OCI-LY7 (cell line): ENCODE results near the gene ISLR2. TPM values are rescaled to one million over a fixed set of nuclear protein-coding genes. Genes with fewer than 3 reads are reported as not detected.

ENCODE experiments used
- BruUV-seq: library from RNA; stranded (reverse); fragments of 400-500 nt; replicated peaks from 2 replicates; lab custom pipeline; 2021; lab: Mats Ljungman, UMichigan
- CTCF ChIA-PET: fragments of 300-600 bp; sonication (Branson Sonifier 250); formaldehyde crosslinking; loops from one replicate; lab custom pipeline; 2022; ENCODE audit warnings: antibody characterized with exemption; ENCODE audit not compliant: unreplicated experiment; lab: Charles Lee
- POLR2A ChIA-PET: fragments of 300-600 bp; sonication (Branson Sonifier 250); formaldehyde crosslinking; loops from one replicate; lab custom pipeline; 2022; ENCODE audit warnings: antibody characterized with exemption; lab: Charles Lee
- DNase-seq: peaks from one replicate; pipeline ENCODE4 v3.0.0-alpha.2; 2015; ENCODE audit warnings: low spot score
- H2AFZ ChIP-seq: fragments of 200-600 bp; sonication (generic), shearing (Covaris generic); 2 replicates; pipeline ENCODE4 v1.6.1; 2014; ENCODE audit warnings: mild to moderate bottlenecking, antibody characterized with exemption, low read length, moderate library complexity
- H3K27ac ChIP-seq: fragments of 200-600 bp; sonication (generic); 2 replicates; pipeline ENCODE4 v1.5.1; 2014; ENCODE audit warnings: mixed run types, low read depth, mild to moderate bottlenecking, moderate library complexity, low read length, inconsistent platforms; ENCODE audit not compliant: poor library complexity, severe bottlenecking
- H3K36me3 ChIP-seq: fragments of 200-600 bp; sonication (generic); 2 replicates; pipeline ENCODE4 v1.6.1; 2014; ENCODE audit warnings: mild to moderate bottlenecking, antibody characterized with exemption, low read length, moderate library complexity, mixed read lengths; ENCODE audit not compliant: insufficient read depth
- H3K4me1 ChIP-seq: fragments of 200-600 bp; sonication (generic); 2 replicates; pipeline ENCODE4 v1.5.1; 2014; ENCODE audit warnings: mild to moderate bottlenecking, low read length; ENCODE audit not compliant: insufficient read depth, poor library complexity, severe bottlenecking
- H3K4me2 ChIP-seq: fragments of 200-600 bp; sonication (generic); 2 replicates; pipeline ENCODE4 v1.6.1; 2014; ENCODE audit warnings: mild to moderate bottlenecking, low read length
- H3K4me3 ChIP-seq: fragments of 200-600 bp; sonication (generic); 2 replicates; pipeline ENCODE4 v1.5.1; 2014; ENCODE audit warnings: mild to moderate bottlenecking, low read depth, low read length; ENCODE audit not compliant: poor library complexity, severe bottlenecking
- H3K79me2 ChIP-seq: fragments of 200-600 bp; sonication (generic); 2 replicates; pipeline ENCODE4 v1.6.1; 2016; ENCODE audit warnings: low read depth, mild to moderate bottlenecking, low read length, moderate library complexity, mixed read lengths; ENCODE audit not compliant: insufficient read depth
- H3K9me2 ChIP-seq: fragments of 200-600 bp; sonication (generic); 2 replicates; pipeline ENCODE4 v1.6.1; 2016; ENCODE audit warnings: mild to moderate bottlenecking, low read length, mixed read lengths; ENCODE audit not compliant: insufficient read depth
- H3K9me3 ChIP-seq: fragments of 200-600 bp; sonication (generic); 2 replicates; pipeline ENCODE4 v1.6.1; 2014; ENCODE audit warnings: mild to moderate bottlenecking, mixed run types, low read length, mixed read lengths
- H4K20me1 ChIP-seq: fragments of 200-600 bp; sonication (generic); 2 replicates; pipeline ENCODE4 v1.6.1; 2014; ENCODE audit warnings: mild to moderate bottlenecking, antibody characterized with exemption, low read length, moderate library complexity, mixed read lengths; ENCODE audit not compliant: insufficient read depth
- EZH2phosphoT487 ChIP-seq: fragments of 200-600 bp; sonication (generic); IDR thresholded peaks from 2 replicates; pipeline ENCODE4 v1.6.1; 2018; ENCODE audit warnings: low read depth, borderline replicate concordance, mild to moderate bottlenecking, mixed run types, antibody characterized with exemption, low read length, moderate library complexity, mixed read lengths
- intact Hi-C: fragments of 100-400 bp; cut with micrococcal nuclease; formaldehyde crosslinking; loops from one replicate; pipeline ENCODE4 v1.10.0; 2022; ENCODE audit not compliant: unreplicated experiment
- total RNA-seq, 2 experiments: library from RNA; depleted of rRNA in 1 of 2; stranded (reverse); fragments of >200 nt in 1 of 2; shearing (Covaris generic) in 1 of 2; gene quantifications; 2 replicates each; pipeline ENCODE4 v1.2.3, GENCODE V29; 2014 to 2022
- TF ChIP-seq, protein P1 (sequence below): fragments of 200-600 bp; sonication (generic); conservative IDR thresholded peaks from 2 replicates; pipeline ENCODE4 v1.5.1; 2014; ENCODE audit warnings: mild to moderate bottlenecking, antibody characterized with exemption, low read length, moderate library complexity, mixed read lengths

The ISLR2 gene
- total RNA-seq, 2 experiments from 2014 or later, result not detected

DNA sequence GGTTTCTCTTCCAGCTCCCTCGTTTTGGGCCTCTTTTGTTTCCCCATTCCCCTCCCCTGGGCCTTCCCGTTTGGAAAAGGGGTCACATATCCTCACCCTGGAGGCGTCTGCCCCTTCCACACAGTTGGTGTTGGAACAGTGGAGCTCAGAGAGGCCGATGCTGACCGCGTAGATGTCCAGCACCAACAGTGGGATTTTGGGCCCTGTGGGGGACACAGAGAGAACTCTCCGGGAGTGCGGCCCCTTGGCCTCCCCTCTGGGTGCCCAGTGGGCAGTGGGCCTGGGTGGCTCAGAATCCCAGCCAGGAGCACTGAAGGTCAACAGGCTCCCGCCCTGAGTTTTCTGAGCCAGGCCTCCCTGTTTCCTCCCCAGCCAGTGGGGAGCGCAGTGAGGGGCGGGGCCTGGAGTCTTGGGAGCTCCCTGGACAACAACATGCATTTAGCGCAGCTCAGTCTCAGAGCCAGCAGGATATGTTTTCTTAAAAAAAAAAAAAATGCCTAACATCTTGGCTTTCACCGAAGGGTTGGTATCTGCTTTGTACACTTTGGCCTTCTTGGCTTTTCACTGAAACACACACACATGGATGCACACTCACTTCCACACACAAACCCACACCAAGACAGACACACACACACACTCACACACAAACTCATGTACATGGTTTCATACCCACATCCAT lies 42.5 kb downstream of the ISLR2 start:
- DNase-seq, result no peak
- Histone ChIP-seq H3K27ac (no peak overlapping the region), H3K79me2 (no peaks in the 10 kb centered on the region), H3K9me2 (no peaks in the 10 kb centered on the region), H2AFZ (no peak overlapping the region), H3K4me3 (no peak overlapping the region), H3K36me3 (no peaks in the 10 kb centered on the region), H3K9me3 (no peaks in the 10 kb centered on the region), H4K20me1 (no peaks in the 10 kb centered on the region), H3K4me2 (no peak overlapping the region), H3K4me1 (no peaks in the 10 kb centered on the region)
- CTCF ChIA-PET, result no interaction called here
- POLR2A ChIA-PET, result no interaction called here
- TF ChIP-seq, protein P1, sequence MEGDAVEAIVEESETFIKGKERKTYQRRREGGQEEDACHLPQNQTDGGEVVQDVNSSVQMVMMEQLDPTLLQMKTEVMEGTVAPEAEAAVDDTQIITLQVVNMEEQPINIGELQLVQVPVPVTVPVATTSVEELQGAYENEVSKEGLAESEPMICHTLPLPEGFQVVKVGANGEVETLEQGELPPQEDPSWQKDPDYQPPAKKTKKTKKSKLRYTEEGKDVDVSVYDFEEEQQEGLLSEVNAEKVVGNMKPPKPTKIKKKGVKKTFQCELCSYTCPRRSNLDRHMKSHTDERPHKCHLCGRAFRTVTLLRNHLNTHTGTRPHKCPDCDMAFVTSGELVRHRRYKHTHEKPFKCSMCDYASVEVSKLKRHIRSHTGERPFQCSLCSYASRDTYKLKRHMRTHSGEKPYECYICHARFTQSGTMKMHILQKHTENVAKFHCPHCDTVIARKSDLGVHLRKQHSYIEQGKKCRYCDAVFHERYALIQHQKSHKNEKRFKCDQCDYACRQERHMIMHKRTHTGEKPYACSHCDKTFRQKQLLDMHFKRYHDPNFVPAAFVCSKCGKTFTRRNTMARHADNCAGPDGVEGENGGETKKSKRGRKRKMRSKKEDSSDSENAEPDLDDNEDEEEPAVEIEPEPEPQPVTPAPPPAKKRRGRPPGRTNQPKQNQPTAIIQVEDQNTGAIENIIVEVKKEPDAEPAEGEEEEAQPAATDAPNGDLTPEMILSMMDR, result no peak
- TF ChIP-seq EZH2phosphoT487, result no peak
- BruUV-seq, result no TSS peak
- intact Hi-C loops, result no loop called here

DNA sequence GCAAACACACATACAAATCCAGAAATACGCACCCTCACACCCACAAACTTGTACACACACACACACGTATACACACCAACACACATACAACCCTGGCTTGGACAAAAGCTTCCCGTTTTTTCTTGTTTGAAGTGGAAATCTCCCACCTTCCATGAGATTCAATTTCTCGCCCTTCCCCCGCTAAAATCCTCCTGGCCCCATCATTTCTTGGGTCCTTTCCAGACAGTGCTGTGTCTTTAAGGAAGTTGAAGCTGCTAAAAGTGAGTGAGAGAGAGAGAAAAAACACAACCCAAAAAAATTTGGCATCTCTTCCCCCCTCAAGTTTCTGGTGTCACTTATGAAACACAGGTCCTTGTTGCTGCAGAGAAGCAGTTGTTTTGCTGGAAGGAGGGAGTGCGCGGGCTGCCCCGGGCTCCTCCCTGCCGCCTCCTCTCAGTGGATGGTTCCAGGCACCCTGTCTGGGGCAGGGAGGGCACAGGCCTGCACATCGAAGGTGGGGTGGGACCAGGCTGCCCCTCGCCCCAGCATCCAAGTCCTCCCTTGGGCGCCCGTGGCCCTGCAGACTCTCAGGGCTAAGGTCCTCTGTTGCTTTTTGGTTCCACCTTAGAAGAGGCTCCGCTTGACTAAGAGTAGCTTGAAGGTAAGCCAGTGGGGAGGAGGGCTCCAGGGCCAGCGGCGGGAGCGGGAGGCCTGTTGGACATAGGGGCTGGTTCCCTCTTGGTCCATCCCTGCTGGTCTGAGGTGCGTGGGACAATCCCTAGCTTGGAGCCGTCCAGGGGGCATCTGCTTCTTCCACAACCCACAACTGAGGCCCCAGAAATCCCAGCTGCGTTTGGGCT lies 43.2 kb downstream of the ISLR2 start, which contains the start of gene ISLR:
ISLR (plus strand) TSS at position 331 of the 839 bp plus-strand sequence. CDS start 1,149 bp downstream, outside the sequence.
- Histone ChIP-seq H3K36me3 (no peaks in the 10 kb centered on the region), H3K4me3 (no peak within 1 kb of the TSS), H3K9me3 (no peaks in the 10 kb centered on the region), H4K20me1 (no peaks in the 10 kb centered on the region), H3K27ac (no peak within 1 kb of the TSS), H3K4me1 (no peaks in the 10 kb centered on the region), H3K4me2 (no peak within 1 kb of the TSS), H2AFZ (no peak within 1 kb of the TSS), H3K9me2 (no peaks in the 10 kb centered on the region), H3K79me2 (no peaks in the 10 kb centered on the region)
- TF ChIP-seq, protein P1, result no peak
- TF ChIP-seq EZH2phosphoT487, result no peak
- ChIA-PET POLR2A (no interaction called here), CTCF (no interaction called here)
- BruUV-seq, result no TSS peak
- no peak for DNase-seq
- intact Hi-C loops, result no loop called here
